ENCODE results near the gene POLR2F. TPM values are rescaled to one million over a fixed set of nuclear protein-coding genes. Genes with fewer than 3 reads are reported as not detected.

Gene POLR2F
- total RNA-seq, 2 experiments from 2014 or later, result 70.1 to 70.6 TPM

- Mint-ChIP-seq H3K9me3 (no peaks in the 10 kb centered on the region), H3K27ac (no peak overlapping the region), H3K36me3 (ENCODE audit: low read depth) (peaks cover 39% of the 10 kb centered on the region), H3K4me3 (no peak overlapping the region), H3K4me1 (ENCODE audit: low read depth) (peaks cover 13% of the 10 kb centered on the region), H3K27me3 (ENCODE audit: low read depth) (no peaks in the 10 kb centered on the region)
- intact Hi-C loops (cut with micrococcal nuclease), result no loop called here
- no peak for DNase-seq
- CTCF ChIA-PET, result no interaction called here
These were observed 7.6 kb downstream of the POLR2F start for GRCh38 chr22:37961062-37961461.

DNA sequence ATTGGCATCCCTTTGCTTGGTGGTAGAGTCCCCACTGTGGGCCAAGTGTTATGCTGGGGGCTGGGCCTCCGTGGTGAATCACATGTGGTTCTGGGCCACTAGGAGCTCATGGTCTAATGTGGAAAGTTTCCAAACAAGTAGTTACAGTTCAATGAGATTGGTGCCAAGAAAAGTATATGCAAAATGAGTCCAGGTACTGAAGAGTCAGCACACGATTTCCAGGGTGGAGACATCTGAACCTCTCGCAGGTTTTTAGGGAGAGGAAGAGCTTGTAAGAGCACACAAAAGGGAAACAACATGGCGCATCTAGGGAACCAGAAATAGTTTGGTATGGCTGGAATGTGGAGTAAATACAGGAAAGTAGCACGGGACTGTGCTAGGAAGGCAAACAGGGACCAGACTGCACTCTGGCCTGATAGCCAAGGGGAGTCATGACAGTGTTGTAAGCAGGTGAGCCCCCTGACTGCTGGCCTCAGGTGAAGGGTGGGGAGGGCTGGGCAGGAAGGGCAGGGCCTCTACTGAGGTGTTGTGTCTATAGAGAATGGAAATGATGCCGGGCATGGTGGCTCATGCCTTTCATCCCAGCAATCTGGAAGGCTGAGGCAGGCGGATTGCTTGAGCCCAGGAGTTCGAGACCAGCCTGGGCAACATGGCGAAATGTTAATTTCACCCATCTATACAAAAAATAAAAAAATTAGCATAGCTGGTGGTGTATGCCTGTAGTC is 12.6 kb downstream of the POLR2F start:
- H3K4me1 Mint-ChIP-seq (ENCODE audit: low read depth), result no peaks in the 10 kb centered on the region

DNA sequence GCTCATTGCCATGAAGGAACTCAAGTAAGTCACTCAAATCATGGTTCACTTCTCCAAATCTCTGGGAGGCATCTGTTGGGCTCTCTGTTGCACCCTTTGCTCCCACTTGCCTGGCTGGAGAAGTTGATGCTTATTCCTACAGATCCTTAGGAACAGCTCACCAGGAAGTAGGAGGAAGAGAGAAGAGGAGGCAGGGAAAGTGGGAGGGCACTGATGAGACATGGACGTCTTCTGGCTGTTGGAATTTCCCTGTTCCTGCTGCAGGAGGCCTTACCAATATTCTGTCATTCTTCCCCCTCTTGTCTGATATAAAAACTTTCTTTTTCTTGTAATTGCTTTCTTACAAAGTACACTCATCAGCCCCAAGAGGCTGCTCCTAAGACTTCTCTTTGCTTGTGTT is 13.6 kb downstream of the POLR2F start:
- CTCF ChIA-PET, result interaction anchor here (0.7 to 2.3 kb wide), 2 partner anchors 36 to 149 kb away, joined by 3 to 8 read pairs; no protein-coding TSS in a partner anchor
- no peak for DNase-seq
- Mint-ChIP-seq H3K4me1 (ENCODE audit: low read depth) (no peaks in the 10 kb centered on the region), H3K36me3 (ENCODE audit: low read depth) (peaks cover 20% of the 10 kb centered on the region), H3K9me3 (no peaks in the 10 kb centered on the region), H3K4me3 (no peak overlapping the region), H3K27ac (no peak overlapping the region), H3K27me3 (ENCODE audit: low read depth) (no peaks in the 10 kb centered on the region)
- intact Hi-C loops (cut with micrococcal nuclease), result no loop called here

More for the DNA sequence above, 12.6 kb downstream of the POLR2F start:
- no peak for DNase-seq
- CTCF ChIA-PET, result interaction anchor here (0.6 to 2.3 kb wide), 13 partner anchors 9 to 994 kb away, joined by 3 to 23 read pairs (median 4); no protein-coding TSS in a partner anchor
- H3K27me3 Mint-ChIP-seq (ENCODE audit: low read depth), result no peaks in the 10 kb centered on the region
- H3K9me3 Mint-ChIP-seq, result no peaks in the 10 kb centered on the region
- no peak overlapping the region for H3K4me3 Mint-ChIP-seq
- H3K27ac Mint-ChIP-seq, result no peak overlapping the region
- intact Hi-C loops (cut with micrococcal nuclease), result loop anchor here (1.0 kb wide), 3 partner anchors 32 to 149 kb away; no protein-coding TSS in a partner anchor
- H3K36me3 Mint-ChIP-seq (ENCODE audit: low read depth), result peaks cover 28% of the 10 kb centered on the region

- H3K27me3 Mint-ChIP-seq (ENCODE audit: low read depth), result no peaks in the 10 kb centered on the region
- CTCF ChIA-PET, result interaction anchor here (0.7 to 2.3 kb wide), 3 partner anchors 14 to 150 kb away, joined by 3 to 8 read pairs (median 3); no protein-coding TSS in a partner anchor
- H3K9me3 Mint-ChIP-seq, result no peaks in the 10 kb centered on the region
- intact Hi-C loops (cut with micrococcal nuclease), result no loop called here
- no peak overlapping the region for H3K4me3 Mint-ChIP-seq
- no peak for DNase-seq
- H3K4me1 Mint-ChIP-seq (ENCODE audit: low read depth), result no peaks in the 10 kb centered on the region
- H3K36me3 Mint-ChIP-seq (ENCODE audit: low read depth), result peaks cover 18% of the 10 kb centered on the region
- no peak overlapping the region for H3K27ac Mint-ChIP-seq
These were observed 14.3 kb downstream of the POLR2F start for GRCh38 chr22:37967637-37968451.

DNA sequence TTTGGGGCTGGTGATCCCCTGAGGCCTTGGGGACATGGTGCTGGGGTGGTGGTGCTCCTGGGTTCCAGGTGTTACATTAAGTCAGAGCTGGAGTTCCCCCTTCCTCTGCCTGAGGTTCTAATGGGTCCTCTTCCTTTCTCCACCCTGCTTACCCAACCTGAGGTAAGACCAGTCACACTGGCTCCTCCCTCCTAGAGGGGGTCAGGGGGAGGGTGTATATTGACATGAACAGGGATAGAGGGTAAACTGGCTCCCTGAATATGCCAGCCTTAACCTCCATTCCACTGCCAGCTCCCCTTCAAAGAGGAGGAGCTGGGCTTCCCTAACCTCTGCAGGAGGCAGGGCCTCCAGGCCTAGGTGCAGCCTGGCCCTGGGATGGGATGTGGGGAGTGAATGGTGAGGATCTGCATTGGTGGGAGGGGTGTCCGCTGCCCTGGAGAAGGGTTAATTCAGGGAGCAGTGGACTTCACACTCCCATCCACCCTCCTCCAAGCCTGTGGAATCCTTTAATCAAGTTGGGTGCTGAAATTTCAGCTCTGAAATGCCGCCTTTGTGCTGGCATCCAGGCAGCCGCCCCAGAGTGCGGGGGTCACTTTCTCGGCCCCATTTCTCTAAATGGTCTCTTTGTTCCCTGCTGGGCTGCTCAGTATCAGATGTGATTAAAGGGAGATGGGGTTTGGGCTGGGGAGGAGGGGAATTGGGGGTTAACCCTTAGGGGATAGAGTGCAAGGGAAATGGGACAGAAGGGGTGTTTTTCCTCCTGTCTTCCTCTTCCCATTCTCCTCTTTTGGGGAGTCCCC is 15.2 kb downstream of the POLR2F start:
- no peak for DNase-seq
- intact Hi-C loops (cut with micrococcal nuclease), result no loop called here
- Mint-ChIP-seq H3K36me3 (ENCODE audit: low read depth) (peaks cover 18% of the 10 kb centered on the region), H3K27ac (no peak overlapping the region), H3K4me1 (ENCODE audit: low read depth) (no peaks in the 10 kb centered on the region), H3K27me3 (ENCODE audit: low read depth) (no peaks in the 10 kb centered on the region), H3K4me3 (no peak overlapping the region), H3K9me3 (no peaks in the 10 kb centered on the region)
- CTCF ChIA-PET, result interaction anchor here (1.0 to 2.3 kb wide), 2 partner anchors 14 to 151 kb away, joined by 3 to 8 read pairs; no protein-coding TSS in a partner anchor

- Mint-ChIP-seq H3K4me3 (no peak overlapping the region), H3K27me3 (ENCODE audit: low read depth) (no peaks in the 10 kb centered on the region), H3K4me1 (ENCODE audit: low read depth) (no peaks in the 10 kb centered on the region), H3K9me3 (no peaks in the 10 kb centered on the region), H3K27ac (no peak overlapping the region), H3K36me3 (ENCODE audit: low read depth) (peaks cover 20% of the 10 kb centered on the region)
- CTCF ChIA-PET, result interaction anchor here (0.6 to 1.8 kb wide), 5 partner anchors 29 to 699 kb away, joined by 3 to 7 read pairs (median 4); no protein-coding TSS in a partner anchor
- intact Hi-C loops (cut with micrococcal nuclease), result no loop called here
- no peak for DNase-seq
These were observed 17.4 kb downstream of the POLR2F start for GRCh38 chr22:37970864-37971263.

DNA sequence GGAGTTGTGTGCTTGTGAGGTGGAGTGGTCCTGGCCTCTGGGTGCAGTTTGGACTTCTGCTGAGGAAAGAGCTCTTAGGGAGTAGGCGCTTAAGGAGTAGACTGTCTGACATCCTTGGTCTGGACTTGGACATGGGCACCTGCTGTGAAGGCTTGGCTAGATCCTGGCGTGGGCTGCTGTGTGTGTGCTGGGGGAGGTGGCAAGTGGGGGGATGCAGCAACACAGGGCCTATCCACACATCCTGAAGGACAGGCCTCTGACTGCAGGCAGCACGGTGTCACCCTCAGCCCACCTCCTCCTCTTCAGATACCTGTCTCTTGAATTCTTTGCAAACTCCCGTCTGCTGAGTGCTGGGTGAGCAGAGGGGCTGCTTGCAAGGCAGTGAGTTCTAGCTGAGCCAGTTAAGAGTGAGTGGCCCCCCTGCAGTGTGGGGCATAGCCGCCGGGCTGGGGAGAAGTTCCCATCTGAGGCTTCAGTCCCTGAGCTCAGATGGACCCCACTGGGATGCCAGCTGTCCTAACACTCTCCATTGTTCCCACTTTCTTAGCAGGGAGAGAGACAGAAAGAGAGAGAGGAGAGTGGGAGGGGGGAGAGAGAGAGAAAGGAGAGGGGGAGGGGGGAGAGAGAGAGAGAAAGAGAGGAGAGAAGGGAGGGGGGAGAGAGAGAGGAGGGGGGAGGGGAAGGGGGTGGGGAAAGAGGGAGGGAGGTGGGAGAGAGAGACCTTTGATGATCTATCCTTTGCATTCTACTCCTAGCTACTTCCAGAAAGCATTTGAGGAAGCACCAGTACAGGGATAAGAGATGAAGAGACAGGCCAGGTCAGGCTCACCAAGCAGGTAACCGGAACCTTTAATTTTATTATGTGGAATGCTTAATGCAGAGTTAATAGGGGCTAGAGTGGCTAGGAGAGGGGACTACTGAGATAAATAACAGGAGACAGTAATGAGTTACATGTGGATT is 18.3 kb downstream of the POLR2F start:
- Mint-ChIP-seq H3K4me3 (no peak overlapping the region), H3K4me1 (ENCODE audit: low read depth) (no peaks in the 10 kb centered on the region), H3K27ac (no peak overlapping the region), H3K27me3 (ENCODE audit: low read depth) (no peaks in the 10 kb centered on the region), H3K9me3 (no peaks in the 10 kb centered on the region), H3K36me3 (ENCODE audit: low read depth) (peaks cover 17% of the 10 kb centered on the region)
- intact Hi-C loops (cut with micrococcal nuclease), result no loop called here
- CTCF ChIA-PET, result interaction anchor here (1.1 to 1.8 kb wide), 4 partner anchors 28 to 154 kb away, joined by 3 to 7 read pairs (median 4); no protein-coding TSS in a partner anchor
- DNase-seq, result no peak

- Mint-ChIP-seq H3K4me3 (no peak overlapping the region), H3K36me3 (ENCODE audit: low read depth) (peaks cover 12% of the 10 kb centered on the region), H3K4me1 (ENCODE audit: low read depth) (no peaks in the 10 kb centered on the region), H3K9me3 (no peaks in the 10 kb centered on the region), H3K27ac (no peak overlapping the region), H3K27me3 (ENCODE audit: low read depth) (no peaks in the 10 kb centered on the region)
- CTCF ChIA-PET, result no interaction called here
- no peak for DNase-seq
- intact Hi-C loops (cut with micrococcal nuclease), result no loop called here
These were observed 19.0 kb downstream of the POLR2F start for GRCh38 chr22:37972527-37972926.

DNA sequence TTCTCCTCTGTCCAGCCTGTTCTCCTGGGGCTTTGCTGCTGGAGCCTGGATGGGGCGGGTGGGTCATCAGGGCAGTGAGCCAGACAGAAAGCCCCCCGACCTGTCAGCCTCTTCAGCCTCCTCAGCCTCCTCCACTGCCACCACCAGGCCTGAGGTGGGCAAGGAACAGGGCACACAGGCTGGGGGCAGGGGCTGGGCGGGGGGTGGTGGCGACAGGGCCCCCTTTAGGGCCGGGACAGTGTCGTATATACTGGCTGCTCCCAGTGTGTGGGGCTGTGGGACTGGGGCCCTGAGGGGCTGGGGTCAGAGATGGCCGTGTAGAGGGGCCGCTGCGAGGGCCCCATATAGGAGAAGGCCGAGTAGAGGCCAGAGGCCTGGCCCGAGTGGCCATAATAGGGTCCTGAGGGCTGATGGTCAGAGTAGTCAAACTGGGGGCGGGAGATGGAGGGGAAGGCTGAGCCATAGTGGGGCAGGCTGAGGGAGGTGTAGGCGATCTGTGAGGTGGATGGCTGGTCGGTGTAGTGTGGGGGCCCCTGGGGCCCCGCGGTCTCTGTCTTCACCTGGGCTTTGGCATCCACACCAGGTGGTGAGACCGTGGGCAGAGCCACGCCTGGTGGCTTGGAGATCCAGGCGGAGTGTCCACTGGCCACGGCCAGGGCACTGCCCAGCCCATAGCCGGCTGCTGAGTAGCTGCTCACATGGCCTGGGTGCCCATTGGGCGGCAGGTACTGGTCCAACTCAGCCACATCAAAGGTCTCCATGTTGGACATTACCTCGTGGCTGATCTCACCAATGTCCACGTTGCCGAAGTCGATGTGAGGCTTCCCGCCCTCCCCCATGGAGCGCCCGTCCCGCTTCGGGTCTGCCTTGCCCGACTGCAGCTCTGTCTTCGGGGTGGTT is 20.0 kb downstream of the POLR2F start:
- H3K27me3 Mint-ChIP-seq (ENCODE audit: low read depth), result no peaks in the 10 kb centered on the region
- peaks cover 7% of the 10 kb centered on the region for H3K36me3 Mint-ChIP-seq (ENCODE audit: low read depth)
- no peak overlapping the region for H3K27ac Mint-ChIP-seq
- H3K9me3 Mint-ChIP-seq, result no peaks in the 10 kb centered on the region
- no peak overlapping the region for H3K4me3 Mint-ChIP-seq
- no peak for DNase-seq
- intact Hi-C loops (cut with micrococcal nuclease), result no loop called here
- no peaks in the 10 kb centered on the region for H3K4me1 Mint-ChIP-seq (ENCODE audit: low read depth)
- CTCF ChIA-PET, result no interaction called here

- intact Hi-C loops (cut with micrococcal nuclease), result no loop called here
- Mint-ChIP-seq H3K27me3 (ENCODE audit: low read depth) (no peaks in the 10 kb centered on the region), H3K36me3 (ENCODE audit: low read depth) (peaks cover 5% of the 10 kb centered on the region), H3K27ac (no peak overlapping the region), H3K9me3 (no peaks in the 10 kb centered on the region), H3K4me3 (no peak overlapping the region), H3K4me1 (ENCODE audit: low read depth) (no peaks in the 10 kb centered on the region)
- CTCF ChIA-PET, result no interaction called here
- DNase-seq, result no peak
These were observed 21.7 kb downstream of the POLR2F start for GRCh38 chr22:37975153-37975552.
